ENCODE data around the gene EPN2. TPM values are rescaled to one million over a fixed set of nuclear protein-coding genes. Genes with fewer than 3 reads are reported as not detected.
"Not testable (repeated sequence)": the region's sequence is repeated elsewhere in the genome, so short reads cannot be mapped to it uniquely, and the experiment has no call there.

The EPN2 gene
- polyA plus RNA-seq, 4 donors: 48.7 to 57.7 (median 50.1) TPM

GRCh38 chr17:19264268-19264667 lies 27.1 kb downstream of the EPN2 start:
- DNase-seq (ENCODE audit: low read depth in 4 of 4, low spot score in 3 of 4): no peak

DNA sequence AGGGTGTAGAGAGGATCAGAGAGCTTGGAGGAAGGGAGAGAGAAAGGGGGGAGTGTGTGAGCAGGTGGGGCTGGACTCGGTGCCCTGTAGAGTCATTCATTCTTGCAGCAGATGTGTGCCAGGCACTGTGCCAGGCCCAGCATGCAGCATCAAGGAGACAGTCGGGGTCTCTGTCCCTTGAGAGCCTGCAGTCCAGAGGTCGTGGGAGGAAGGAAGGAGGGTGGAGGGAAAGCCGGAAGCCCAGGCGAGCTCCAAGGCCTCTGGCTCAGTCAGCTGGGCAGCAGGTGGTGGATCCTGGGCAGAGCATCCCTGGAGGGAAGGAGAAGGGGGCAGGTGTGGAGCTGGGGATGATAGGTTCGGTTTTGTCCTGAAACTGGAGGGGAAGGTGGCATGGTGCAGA lies 27.5 kb downstream of the EPN2 start:
- no peak for DNase-seq (ENCODE audit: low read depth in 4 of 4, low spot score in 3 of 4)

DNA sequence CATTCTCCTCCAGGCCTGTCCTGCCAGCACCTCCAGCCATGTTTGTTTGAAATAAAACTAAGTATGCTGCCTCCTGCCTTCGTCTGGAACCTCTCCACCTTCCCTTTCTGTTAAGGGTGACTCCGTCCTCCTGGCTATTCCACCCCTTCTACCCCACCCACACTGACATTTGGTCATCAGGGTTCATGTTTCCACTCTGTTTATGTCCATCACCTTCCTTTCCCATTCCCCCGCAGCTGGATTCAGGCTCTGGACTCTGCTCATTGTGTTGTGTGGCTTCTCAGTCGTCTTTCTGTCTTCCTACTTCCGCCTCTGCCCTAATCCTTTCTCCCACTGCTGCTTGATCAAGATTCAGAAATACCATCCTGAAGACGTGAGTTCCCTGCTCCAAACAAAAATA lies 28.6 kb downstream of the EPN2 start:
- no peak for DNase-seq (ENCODE audit: low read depth in 4 of 4, low spot score in 3 of 4)

DNA sequence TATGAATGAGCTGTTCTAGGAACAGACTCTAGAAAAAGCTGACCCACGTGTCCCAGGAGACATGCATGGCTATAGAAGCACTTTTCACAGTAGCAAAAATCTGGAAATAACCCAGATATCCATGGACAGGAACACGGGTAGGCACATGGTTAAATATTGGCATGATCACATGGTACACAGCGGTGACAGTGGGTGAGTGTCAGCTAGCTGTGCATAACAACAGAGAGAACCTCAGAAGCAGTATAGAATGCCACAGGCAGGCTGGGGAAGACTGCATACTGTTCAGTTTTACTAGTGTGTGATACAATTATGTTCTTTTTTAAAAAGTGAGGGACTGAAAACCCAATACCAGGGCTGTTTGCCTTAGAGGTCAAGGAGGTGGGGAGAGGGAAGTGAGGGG lies 31.4 kb downstream of the EPN2 start:
- no peak for DNase-seq (ENCODE audit: low read depth in 4 of 4, low spot score in 3 of 4)

- no peak for DNase-seq (ENCODE audit: low read depth in 4 of 4, low spot score in 3 of 4)
These were observed 31.9 kb downstream of the EPN2 start for GRCh38 chr17:19269106-19269505.

GRCh38 chr17:19269641-19270040 lies 32.5 kb downstream of the EPN2 start:
- DNase-seq (ENCODE audit: low read depth in 4 of 4, low spot score in 3 of 4): no peak

DNA sequence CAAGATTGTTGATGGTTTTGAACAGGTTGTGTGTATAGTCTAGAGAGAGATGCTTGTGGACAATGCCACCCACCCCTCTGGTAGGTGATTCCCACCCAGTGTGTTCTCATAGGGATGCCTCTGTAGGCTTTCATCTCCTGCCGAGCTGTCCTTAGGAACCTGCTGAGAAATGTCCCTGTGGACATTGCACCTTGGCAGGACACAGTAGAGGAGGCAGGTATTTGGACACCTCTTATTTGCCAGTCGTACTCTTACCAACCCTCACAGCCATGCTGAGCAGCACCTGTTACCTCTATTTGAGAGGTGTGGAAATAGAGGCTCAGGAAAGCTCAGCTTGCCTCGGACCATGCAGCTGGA lies 33.2 kb downstream of the EPN2 start:
- no peak for DNase-seq (ENCODE audit: low read depth in 4 of 4, low spot score in 3 of 4)

DNA sequence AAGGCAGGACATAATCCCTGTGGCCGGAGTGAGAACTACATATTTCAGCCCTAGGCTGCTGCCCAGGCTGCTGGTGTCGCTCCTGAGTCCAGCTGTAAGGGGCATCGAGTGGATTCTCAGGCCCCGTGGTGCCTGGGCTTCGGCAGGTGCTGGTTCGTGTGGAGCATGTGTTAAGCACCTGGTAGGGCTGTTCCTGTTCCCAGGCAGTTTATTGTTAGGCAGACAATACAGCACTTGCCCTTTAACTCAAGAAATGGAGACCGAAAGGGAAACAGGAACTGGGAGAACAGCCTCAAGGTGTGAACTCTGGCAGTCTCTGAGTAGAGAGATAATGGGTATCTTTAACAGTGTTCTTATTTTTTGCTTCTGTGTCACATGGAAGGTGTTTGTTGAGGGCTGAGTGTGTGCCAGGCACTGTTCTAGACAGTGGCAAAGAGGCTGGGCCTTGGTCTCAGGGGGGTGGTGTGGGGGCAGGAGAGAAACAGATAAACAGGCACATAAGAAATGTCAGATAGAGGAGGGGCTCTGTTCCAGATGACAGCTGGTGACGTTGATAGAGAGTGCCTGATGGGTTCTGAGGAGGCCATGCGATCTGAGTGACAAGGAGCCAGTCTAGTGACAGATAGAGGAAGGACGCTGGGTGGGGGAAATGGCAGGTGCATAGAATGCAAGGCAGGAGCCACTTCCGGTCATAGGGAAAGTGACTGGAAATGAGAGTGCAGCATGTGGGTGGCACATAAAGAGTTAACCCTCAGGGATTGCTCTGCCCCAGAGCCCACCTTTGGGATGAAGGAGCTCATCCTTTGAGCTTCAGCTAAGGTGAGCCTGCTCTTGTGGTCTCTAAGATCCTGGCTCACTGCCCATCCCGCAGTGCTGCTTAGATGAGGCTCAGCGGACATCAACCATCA lies 33.8 kb downstream of the EPN2 start:
- no peak for DNase-seq (ENCODE audit: low read depth in 4 of 4, low spot score in 3 of 4)

GRCh38 chr17:19271780-19272357 lies 34.7 kb downstream of the EPN2 start:
- DNase-seq (ENCODE audit: low read depth in 4 of 4, low spot score in 3 of 4): no peak

GRCh38 chr17:19273731-19274130 lies 36.6 kb downstream of the EPN2 start:
- DNase-seq (ENCODE audit: low read depth in 4 of 4, low spot score in 3 of 4): no peak

- no peak for DNase-seq (ENCODE audit: low read depth in 4 of 4, low spot score in 3 of 4)
These were observed 37.7 kb downstream of the EPN2 start for GRCh38 chr17:19274893-19275292.

GRCh38 chr17:19275457-19276127 lies 38.4 kb downstream of the EPN2 start:
- DNase-seq (ENCODE audit: low read depth in 4 of 4, low spot score in 3 of 4): no peak

DNA sequence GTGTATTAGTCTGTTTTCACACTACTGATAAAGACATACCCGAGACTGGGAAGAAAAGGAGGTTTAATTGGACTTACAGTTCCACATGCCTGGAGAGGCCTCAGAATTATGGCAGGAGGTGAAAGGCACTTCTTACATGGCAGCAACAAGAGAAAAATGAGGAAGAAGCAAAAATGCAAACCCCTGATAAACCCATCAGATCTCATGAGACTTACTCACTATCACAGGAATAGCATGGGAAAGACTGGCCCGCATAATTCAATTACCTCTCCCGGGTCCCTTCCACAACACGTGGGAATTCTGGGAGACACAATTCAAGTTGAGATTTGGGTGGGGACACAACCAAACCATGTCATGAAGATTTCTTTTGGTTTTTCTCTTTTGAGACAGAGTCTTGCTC lies 41.1 kb downstream of the EPN2 start:
- DNase-seq (ENCODE audit: low read depth in 4 of 4, low spot score in 3 of 4): not testable (repeated sequence)

- DNase-seq (ENCODE audit: low read depth in 4 of 4, low spot score in 3 of 4): no peak
These were observed 41.6 kb downstream of the EPN2 start for GRCh38 chr17:19278729-19279128.

DNA sequence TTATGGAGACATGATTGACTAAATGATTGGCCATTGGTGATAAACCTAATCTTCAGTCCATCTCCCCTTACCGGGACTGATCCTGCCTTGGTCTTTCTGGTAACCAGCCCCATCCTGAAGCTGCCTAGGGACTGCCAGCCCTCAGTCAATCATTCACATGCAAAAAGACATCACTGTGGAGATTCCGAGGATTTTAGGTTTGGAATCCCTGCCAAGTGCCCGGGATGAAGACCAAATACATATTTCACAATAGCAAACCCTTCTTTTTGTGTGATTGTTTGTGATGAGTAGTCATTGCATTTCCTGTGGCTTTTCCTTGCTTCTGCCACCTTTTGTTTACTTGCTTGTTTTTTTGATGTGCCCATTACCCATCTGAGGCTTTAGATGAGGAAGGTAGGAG lies 44.0 kb downstream of the EPN2 start:
- DNase-seq (ENCODE audit: low read depth in 4 of 4, low spot score in 3 of 4): no peak

GRCh38 chr17:19284005-19284959 lies 47.1 kb downstream of the EPN2 start:
- no peak for DNase-seq (ENCODE audit: low read depth in 4 of 4, low spot score in 3 of 4)

- DNase-seq (ENCODE audit: low read depth in 4 of 4, low spot score in 3 of 4): no peak
These were observed 48.2 kb downstream of the EPN2 start for GRCh38 chr17:19285213-19285900.

DNA sequence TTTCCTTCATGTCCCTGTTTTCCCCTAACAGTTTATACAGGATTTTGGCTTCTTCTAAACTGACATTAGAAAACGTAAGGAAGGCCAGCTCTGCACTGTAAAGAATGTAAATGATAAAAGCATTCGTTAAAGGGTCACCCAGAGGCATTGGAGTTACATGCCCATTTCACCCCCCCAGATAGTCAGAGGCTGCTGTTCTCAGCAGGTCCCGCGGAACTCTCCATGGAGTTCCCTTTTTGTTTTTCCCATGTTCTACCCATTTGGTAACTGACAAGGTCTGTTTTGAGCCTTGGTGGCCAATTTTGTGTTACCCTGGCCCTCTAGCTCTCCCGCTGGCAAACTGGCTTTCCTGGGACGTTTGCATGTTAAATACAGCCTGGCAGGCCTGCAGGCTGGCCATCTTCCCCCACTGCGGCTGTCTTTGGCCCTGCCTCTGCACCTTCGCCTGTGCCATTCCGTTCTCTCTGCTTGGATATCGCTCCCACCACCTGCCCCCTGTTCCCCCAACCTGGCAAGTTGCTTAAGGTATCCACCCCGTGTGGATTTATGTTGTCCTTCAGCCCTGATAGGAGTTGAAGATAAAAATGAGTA lies 49.7 kb downstream of the EPN2 start:
- no peak for DNase-seq (ENCODE audit: low read depth in 4 of 4, low spot score in 3 of 4)

DNA sequence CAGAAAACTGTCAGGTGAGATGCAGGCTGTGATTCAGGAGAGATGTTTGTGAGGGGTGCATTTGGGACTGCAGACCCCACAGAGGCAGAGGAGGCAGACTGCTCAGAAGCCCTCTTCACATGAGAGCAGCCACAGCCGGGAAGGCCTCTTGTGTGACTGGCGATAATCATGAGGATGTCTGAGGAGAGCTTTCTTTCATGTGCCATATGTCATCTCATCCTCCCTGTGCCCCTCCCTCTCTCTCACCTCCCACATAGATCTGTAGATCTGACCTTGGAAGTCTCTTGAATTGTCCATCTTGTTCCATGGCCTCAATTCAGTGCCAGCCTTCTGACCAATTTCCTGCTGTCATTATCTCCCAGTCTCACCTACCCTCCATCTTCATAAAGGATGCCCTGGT lies 50.5 kb downstream of the EPN2 start:
- no peak for DNase-seq (ENCODE audit: low read depth in 4 of 4, low spot score in 3 of 4)

DNA sequence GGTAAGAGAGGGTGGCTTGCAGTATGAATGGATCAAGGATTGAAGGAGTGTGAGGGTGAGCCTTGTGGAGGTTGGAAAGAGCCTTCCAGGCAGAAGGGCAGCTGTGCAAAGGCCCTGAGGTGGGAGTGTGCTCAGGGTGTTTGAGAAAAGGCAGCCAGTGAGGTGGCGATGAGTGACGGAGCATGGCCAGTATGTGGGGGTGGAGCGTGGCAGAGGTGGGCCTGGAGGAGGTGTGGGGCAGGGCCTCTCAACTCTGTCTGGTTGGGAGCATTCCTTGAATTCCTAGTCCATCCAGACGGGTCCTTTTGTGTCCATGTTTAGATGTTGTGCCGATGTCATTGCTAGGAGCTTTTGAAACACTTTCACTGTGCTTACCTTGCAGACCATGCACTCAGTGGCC lies 51.3 kb downstream of the EPN2 start:
- no peak for DNase-seq (ENCODE audit: low read depth in 4 of 4, low spot score in 3 of 4)

Measured in right renal pelvis (tissue), 4 donors.